CD14-positive monocyte (primary cell): Measurements from ENCODE around the gene ZNF385A. TPM values are rescaled to one million over a fixed set of nuclear protein-coding genes. Genes with fewer than 3 reads are reported as not detected.

Source experiments
- DNase-seq, 3 donors: peaks; one replicate each; pipeline ENCODE4 v3.0.0-alpha.2; 2011 to 2022
- H2AFZ ChIP-seq: 2 replicates; pipeline ENCODE4 v1.6.0; 2012; ENCODE audit warnings: mild to moderate bottlenecking, low read depth, low read length, inconsistent platforms; ENCODE audit not compliant: insufficient read depth, poor library complexity, severe bottlenecking
- H3K27ac ChIP-seq, 2 donors: 1 replicate in 1 of 2; 2 replicates in 1 of 2; pipeline ENCODE4 v1.5.1; 2012 to 2013; ENCODE audit warnings: low read length in 2 of 2, control low read depth in 1 of 2, inconsistent platforms in 1 of 2, low read depth in 1 of 2, mild to moderate bottlenecking in 1 of 2
- H3K27me3 ChIP-seq, 2 donors: one replicate each; pipeline versions ENCODE4 v1.6.0 to v1.6.1; 2011 to 2013; ENCODE audit warnings: low read length in 2 of 2; ENCODE audit not compliant: control insufficient read depth in 2 of 2, insufficient read depth in 2 of 2
- H3K36me3 ChIP-seq, 2 donors: replicated peaks in 1 of 2; 1 replicate in 1 of 2; 2 replicates in 1 of 2; pipeline versions ENCODE4 v1.5.1 to v1.6.1; 2012 to 2013; ENCODE audit warnings: low read length in 2 of 2, control low read depth in 1 of 2, inconsistent platforms in 1 of 2, mild to moderate bottlenecking in 1 of 2; ENCODE audit not compliant: insufficient read depth in 2 of 2, control insufficient read depth in 1 of 2
- H3K4me1 ChIP-seq, 2 donors: 1 replicate in 1 of 2; 2 replicates in 1 of 2; pipeline versions ENCODE4 v1.5.1 to v1.6.1; 2012 to 2013; ENCODE audit warnings: low read length in 2 of 2, control low read depth in 1 of 2, inconsistent platforms in 1 of 2, mild to moderate bottlenecking in 1 of 2, moderate library complexity in 1 of 2; ENCODE audit not compliant: insufficient read depth in 2 of 2, control insufficient read depth in 1 of 2
- H3K4me2 ChIP-seq: replicated peaks from 2 replicates; pipeline ENCODE3; 2012; ENCODE audit warnings: low read length, moderate library complexity, mild to moderate bottlenecking; ENCODE audit not compliant: poor library complexity, severe bottlenecking; ENCODE audit errors: extremely low read depth
- H3K4me3 ChIP-seq, 3 experiments: fragments of 200-600 bp in 1 of 3; sonication (generic) in 1 of 3; replicated peaks in 1 of 3; 1 replicate in 2 of 3; 2 replicates in 1 of 3; pipeline ENCODE4 v1.5.1; 2011 to 2013; ENCODE audit warnings: low read length in 3 of 3, mild to moderate bottlenecking in 3 of 3, control low read depth in 2 of 3, low read depth in 2 of 3, inconsistent platforms in 1 of 3, moderate library complexity in 1 of 3
- H3K79me2 ChIP-seq: 2 replicates; pipeline ENCODE4 v1.6.0; 2012; ENCODE audit warnings: mild to moderate bottlenecking, control low read depth, inconsistent platforms, low read length, moderate library complexity; ENCODE audit not compliant: insufficient read depth
- H3K9ac ChIP-seq: 2 replicates; pipeline ENCODE4 v1.6.0; 2017; ENCODE audit warnings: low read length, mild to moderate bottlenecking; ENCODE audit not compliant: insufficient read depth, poor library complexity, severe bottlenecking
- H3K9me3 ChIP-seq, 2 donors: replicated peaks in 1 of 2; 1 replicate in 1 of 2; 2 replicates in 1 of 2; pipeline versions ENCODE4 v1.5.1 to v1.6.1; 2012 to 2013; ENCODE audit warnings: low read length in 2 of 2, control low read depth in 1 of 2; ENCODE audit not compliant: control insufficient read depth in 1 of 2, insufficient read depth in 1 of 2
- H4K20me1 ChIP-seq: 2 replicates; pipeline ENCODE4 v1.6.0; 2012; ENCODE audit warnings: mild to moderate bottlenecking, low read length, control low read depth, moderate library complexity; ENCODE audit not compliant: insufficient read depth
- H3K27ac Mint-ChIP-seq, 7 donors: one replicate each; pipeline ENCODE4 v1.8.0; 2020; ENCODE audit warnings: mild to moderate bottlenecking in 7 of 7, mixed read lengths in 7 of 7, moderate library complexity in 6 of 7, inconsistent platforms in 2 of 7
- H3K27me3 Mint-ChIP-seq, 3 donors: one replicate each; pipeline ENCODE4 v1.8.0; 2021 to 2022; ENCODE audit warnings: low read depth in 3 of 3, mild to moderate bottlenecking in 3 of 3, mixed read lengths in 3 of 3, moderate library complexity in 3 of 3, inconsistent platforms in 1 of 3
- H3K36me3 Mint-ChIP-seq, 2 donors: one replicate each; pipeline ENCODE4 v1.8.0; 2020; ENCODE audit warnings: mixed read lengths in 2 of 2, inconsistent platforms in 1 of 2, mild to moderate bottlenecking in 1 of 2
- H3K4me1 Mint-ChIP-seq: one replicate; pipeline ENCODE4 v1.8.0; 2020; ENCODE audit warnings: mild to moderate bottlenecking, mixed read lengths
- H3K4me3 Mint-ChIP-seq, 2 donors: one replicate each; pipeline ENCODE4 v1.8.0; 2020; ENCODE audit warnings: mild to moderate bottlenecking in 2 of 2, mixed read lengths in 2 of 2, moderate library complexity in 1 of 2
- H3K9me3 Mint-ChIP-seq, 7 donors: one replicate each; pipeline ENCODE4 v1.8.0; 2020 to 2022; ENCODE audit warnings: mixed read lengths in 7 of 7, mild to moderate bottlenecking in 6 of 7, moderate library complexity in 6 of 7, inconsistent platforms in 2 of 7
- WGBS: methylation state at CpG from one replicate; pipeline ENCODE4 v1.1.5; 2013; ENCODE audit warnings: missing lambda C conversion rate; ENCODE audit not compliant: insufficient coverage; 5-methylcytosine and 5-hydroxymethylcytosine counted together
- intact Hi-C, 2 donors: fragments of 100-400 bp; cut with micrococcal nuclease; formaldehyde crosslinking; loops; one replicate each; pipeline versions ENCODE4 v1.15.0 to v1.15.1; 2023
- polyA plus RNA-seq, 3 donors: library from polyadenylated mRNA; depleted of rRNA in 1 of 3; unstranded in 2 of 3; stranded (reverse) in 1 of 3; fragments of 300-500 nt in 2 of 3; fragments of >200 nt in 1 of 3; fragmentation: Illumina TruSeq in 2 of 3; gene quantifications; 1 replicate in 2 of 3; 2 replicates in 1 of 3; pipeline ENCODE4 v1.2.3, GENCODE V29; 2012 to 2021
- TF ChIP-seq, protein P1 (sequence below): fragments of 200-600 bp; IDR thresholded peaks from one replicate; pipeline ENCODE4 v1.8.0; 2022; ENCODE audit warnings: antibody characterized with exemption, mild to moderate bottlenecking

ZNF385A gene
- polyA plus RNA-seq, 3 donors, result 53.9 to 97.6 (median 78.3) TPM

DNA sequence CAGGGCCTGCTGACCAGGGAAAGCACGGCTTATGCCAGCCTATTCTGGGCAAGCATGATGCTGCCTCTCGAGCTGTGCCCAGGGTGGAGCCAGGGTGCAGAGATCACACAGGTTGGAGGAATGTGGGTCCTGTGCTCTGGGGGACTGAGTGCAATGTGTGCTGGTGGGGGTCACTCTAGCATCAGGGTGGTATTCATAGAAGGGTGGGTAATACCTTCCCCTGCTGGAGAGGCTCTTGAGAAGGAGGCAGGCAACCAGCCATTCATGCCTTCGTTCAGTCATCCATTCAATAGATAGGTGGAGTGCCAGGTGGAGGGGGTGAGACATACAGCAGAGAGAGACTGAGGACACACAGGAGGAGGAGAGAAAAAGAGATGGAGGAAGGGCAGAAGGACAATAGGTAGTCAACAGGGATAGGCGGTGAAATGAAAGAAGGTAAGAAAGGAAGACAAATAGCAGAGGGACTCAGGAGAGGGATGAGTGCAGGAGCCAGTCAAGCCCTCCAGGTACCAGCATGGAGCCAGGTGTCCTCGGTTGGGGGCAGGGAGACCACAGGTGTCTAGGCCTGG, 5.2 kb upstream of the ZNF385A start:
- intact Hi-C loops, result loop anchor here in 1 of 2 donors (5.0 kb wide), 1 partner anchor 108 kb away; the partner anchor contains the start of gene NCKAP1L
- Mint-ChIP-seq H3K36me3 (peaks cover 15 to 35% of the 10 kb centered on the region in 2 donors), H3K27ac (peak overlapping the region; percentile 49 to 96 (median 83)), H3K27me3 (peaks cover 0 to 7% (median 2%) of the 10 kb centered on the region in 3 donors), H3K9me3 (peaks cover 0 to 1% (median 0%) of the 10 kb centered on the region in 7 donors), H3K4me1 (peaks cover 93% of the 10 kb centered on the region), H3K4me3 (peak overlapping the region in 1 of 2 donors; percentile 82)
- Histone ChIP-seq H3K9ac (no peak overlapping the region), H3K9me3 (no peaks in the 10 kb centered on the region), H3K4me1 (peaks cover 100% of the 10 kb centered on the region in 2 donors), H3K79me2 (peaks cover 18% of the 10 kb centered on the region), H3K36me3 (peaks cover under 1 to 4% of the 10 kb centered on the region in 2 donors), H3K27me3 (no peaks in the 10 kb centered on the region), H4K20me1 (peaks cover 4% of the 10 kb centered on the region), H3K4me3 (peak overlapping the region in 1 of 3 experiments; percentile 73), H2AFZ (no peak overlapping the region), H3K4me2 (peak overlapping the region; percentile 82), H3K27ac (peak overlapping the region; percentile 35 to 97)
- 86% methylated on average over 5 of the region's 5 CpGs for WGBS
- TF ChIP-seq, protein P1, sequence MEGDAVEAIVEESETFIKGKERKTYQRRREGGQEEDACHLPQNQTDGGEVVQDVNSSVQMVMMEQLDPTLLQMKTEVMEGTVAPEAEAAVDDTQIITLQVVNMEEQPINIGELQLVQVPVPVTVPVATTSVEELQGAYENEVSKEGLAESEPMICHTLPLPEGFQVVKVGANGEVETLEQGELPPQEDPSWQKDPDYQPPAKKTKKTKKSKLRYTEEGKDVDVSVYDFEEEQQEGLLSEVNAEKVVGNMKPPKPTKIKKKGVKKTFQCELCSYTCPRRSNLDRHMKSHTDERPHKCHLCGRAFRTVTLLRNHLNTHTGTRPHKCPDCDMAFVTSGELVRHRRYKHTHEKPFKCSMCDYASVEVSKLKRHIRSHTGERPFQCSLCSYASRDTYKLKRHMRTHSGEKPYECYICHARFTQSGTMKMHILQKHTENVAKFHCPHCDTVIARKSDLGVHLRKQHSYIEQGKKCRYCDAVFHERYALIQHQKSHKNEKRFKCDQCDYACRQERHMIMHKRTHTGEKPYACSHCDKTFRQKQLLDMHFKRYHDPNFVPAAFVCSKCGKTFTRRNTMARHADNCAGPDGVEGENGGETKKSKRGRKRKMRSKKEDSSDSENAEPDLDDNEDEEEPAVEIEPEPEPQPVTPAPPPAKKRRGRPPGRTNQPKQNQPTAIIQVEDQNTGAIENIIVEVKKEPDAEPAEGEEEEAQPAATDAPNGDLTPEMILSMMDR, result no peak
- no peak for DNase-seq

DNA sequence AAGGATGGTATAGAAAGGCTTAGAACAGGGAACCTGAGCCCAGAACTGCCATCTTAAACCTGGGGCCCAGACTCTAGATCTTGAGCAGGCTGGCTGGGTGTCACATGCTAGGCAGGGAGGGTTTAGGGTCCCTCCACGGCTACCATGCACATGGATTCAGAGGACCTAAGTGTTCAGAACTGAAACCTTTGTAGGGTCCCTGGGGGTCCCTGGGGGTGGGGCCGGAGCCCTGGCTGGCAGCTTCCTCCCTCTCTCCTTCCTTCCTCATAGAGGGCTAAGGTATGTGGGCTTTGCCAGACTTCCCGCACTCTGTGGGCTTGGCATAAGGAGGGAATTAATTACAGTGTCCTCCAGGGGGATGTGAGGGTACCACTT, 4.6 kb upstream of the ZNF385A start:
- Mint-ChIP-seq H3K36me3 (peaks cover 11 to 34% of the 10 kb centered on the region in 2 donors), H3K4me1 (peaks cover 93% of the 10 kb centered on the region), H3K4me3 (no peak overlapping the region), H3K9me3 (peaks cover 0 to 1% (median 0%) of the 10 kb centered on the region in 7 donors), H3K27me3 (peaks cover 0 to 7% (median 2%) of the 10 kb centered on the region in 3 donors), H3K27ac (peak overlapping the region in 4 of 7 donors; percentile 49 to 96 (median 82))
- Histone ChIP-seq H3K4me1 (peaks cover 99 to 100% of the 10 kb centered on the region in 2 donors), H3K79me2 (peaks cover 22% of the 10 kb centered on the region), H3K36me3 (no peaks in the 10 kb centered on the region), H3K27me3 (no peaks in the 10 kb centered on the region), H3K9ac (no peak overlapping the region), H3K4me3 (no peak overlapping the region), H3K9me3 (no peaks in the 10 kb centered on the region), H3K4me2 (no peak overlapping the region), H2AFZ (no peak overlapping the region), H3K27ac (peak overlapping the region; percentile 35 to 97), H4K20me1 (no peaks in the 10 kb centered on the region)
- TF ChIP-seq, protein P1, result no peak
- 90% methylated on average over 1 of the region's 3 CpGs for WGBS
- no peak for DNase-seq
- intact Hi-C loops, result no loop called here
